Upper lobe of right lung (tissue), 1 donor: ENCODE results near the gene ZNF407. TPM values are rescaled to one million over a fixed set of nuclear protein-coding genes. Genes with fewer than 3 reads are reported as not detected.

ENCODE experiments used
- ATAC-seq: fragments of 200-7000 bp; cut with Tn5 transposase; one replicate; pipeline ENCODE4 v1.9.1; 2020; ENCODE audit warnings: mild to moderate bottlenecking, moderate library complexity
- DNase-seq: peaks from one replicate; pipeline ENCODE4 v3.0.0-alpha.2; 2020
- H3K27ac ChIP-seq: fragments of 200-600 bp; one replicate; pipeline ENCODE4 v1.8.0; 2022
- H3K27me3 ChIP-seq: fragments of 200-600 bp; one replicate; pipeline ENCODE4 v1.8.0; 2022; ENCODE audit warnings: mild to moderate bottlenecking
- H3K36me3 ChIP-seq: fragments of 200-600 bp; one replicate; pipeline ENCODE4 v1.8.0; 2022
- H3K4me1 ChIP-seq: fragments of 200-600 bp; one replicate; pipeline ENCODE4 v1.8.0; 2022
- H3K4me3 ChIP-seq: fragments of 200-600 bp; one replicate; pipeline ENCODE4 v1.8.0; 2022; ENCODE audit warnings: mild to moderate bottlenecking
- H3K9me3 ChIP-seq: fragments of 200-600 bp; one replicate; pipeline ENCODE4 v1.8.0; 2022
- CTCF ChIP-seq: fragments of 200-600 bp; IDR thresholded peaks from one replicate; pipeline ENCODE4 v1.8.0; 2022; ENCODE audit warnings: antibody characterized with exemption
- intact Hi-C: fragments of 100-400 bp; cut with DNase I; formaldehyde crosslinking; loops from one replicate; pipeline ENCODE4 v1.11.0; 2022
- total RNA-seq: library from RNA; stranded (reverse); fragmentation: NEBNext Ultra II Directional; extraction: Animal tissue kit (Norgen Biotek cat#: 25700); gene quantifications from one replicate; pipeline ENCODE4 v1.2.1, GENCODE V29; 2021
- donor health status: DM: no; HTN: yes; CAD: no; lungs with severe emphysema.

ZNF407 gene
- total RNA-seq, 1 donor from 2014 or later: 18.4 TPM

GRCh38 chr18:74574916-74575315, 22.8 kb upstream of the ZNF407 start:
- TF ChIP-seq CTCF: no peak
- no peak for ATAC-seq
- Histone ChIP-seq H3K4me1 (no peaks in the 10 kb centered on the region), H3K27ac (no peak overlapping the region), H3K4me3 (no peak overlapping the region), H3K36me3 (no peaks in the 10 kb centered on the region), H3K9me3 (no peaks in the 10 kb centered on the region), H3K27me3 (no peaks in the 10 kb centered on the region)
- no peak for DNase-seq
- intact Hi-C loops: no loop called here

- intact Hi-C loops: no loop called here
- Histone ChIP-seq H3K36me3 (no peaks in the 10 kb centered on the region), H3K27me3 (peaks cover 5% of the 10 kb centered on the region), H3K27ac (no peak overlapping the region), H3K4me1 (no peaks in the 10 kb centered on the region), H3K4me3 (no peak overlapping the region), H3K9me3 (no peaks in the 10 kb centered on the region)
- no peak for ATAC-seq
- DNase-seq: no peak
- no peak for TF ChIP-seq CTCF
These were observed 20.7 kb upstream of the ZNF407 start for GRCh38 chr18:74577019-74577418.

- Histone ChIP-seq H3K4me1 (no peaks in the 10 kb centered on the region), H3K27me3 (peaks cover 5% of the 10 kb centered on the region), H3K4me3 (no peak overlapping the region), H3K36me3 (no peaks in the 10 kb centered on the region), H3K9me3 (no peaks in the 10 kb centered on the region), H3K27ac (no peak overlapping the region)
- no peak for DNase-seq
- no peak for TF ChIP-seq CTCF
- intact Hi-C loops: no loop called here
- ATAC-seq: no peak
These were observed 18.1 kb upstream of the ZNF407 start for GRCh38 chr18:74579496-74580065.

GRCh38 chr18:74582642-74583041, 15.0 kb upstream of the ZNF407 start:
- H3K9me3 ChIP-seq: no peaks in the 10 kb centered on the region
- TF ChIP-seq CTCF: no peak

GRCh38 chr18:74587441-74587840, 10.2 kb upstream of the ZNF407 start:
- no peak overlapping the region for H3K4me3 ChIP-seq
- H3K27ac ChIP-seq: no peak overlapping the region
- intact Hi-C loops: no loop called here
- TF ChIP-seq CTCF: no peak
- peak; percentile 16 for ATAC-seq
- H3K9me3 ChIP-seq: no peaks in the 10 kb centered on the region
- no peaks in the 10 kb centered on the region for H3K4me1 ChIP-seq
- no peaks in the 10 kb centered on the region for H3K36me3 ChIP-seq
- no peak for DNase-seq
- peaks cover 7% of the 10 kb centered on the region for H3K27me3 ChIP-seq

More at GRCh38 chr18:74582642-74583041, 15.0 kb upstream of the ZNF407 start:
- intact Hi-C loops: no loop called here
- DNase-seq (no peak), ATAC-seq (no peak)
- Histone ChIP-seq H3K27me3 (peaks cover 12% of the 10 kb centered on the region), H3K4me1 (no peaks in the 10 kb centered on the region), H3K4me3 (no peak overlapping the region), H3K36me3 (no peaks in the 10 kb centered on the region), H3K27ac (no peak overlapping the region)

- H3K36me3 ChIP-seq: no peaks in the 10 kb centered on the region
- ATAC-seq (peak; percentile 85), DNase-seq (no peak)
These were observed 8.6 kb upstream of the ZNF407 start for GRCh38 chr18:74589021-74589420.

More at GRCh38 chr18:74589021-74589420, 8.6 kb upstream of the ZNF407 start:
- H3K27ac ChIP-seq: no peak overlapping the region
- H3K9me3 ChIP-seq: no peaks in the 10 kb centered on the region
- TF ChIP-seq CTCF: no peak
- intact Hi-C loops: no loop called here
- peaks cover 7% of the 10 kb centered on the region for H3K27me3 ChIP-seq
- H3K4me3 ChIP-seq: no peak overlapping the region
- H3K4me1 ChIP-seq: no peaks in the 10 kb centered on the region
